GM11168 (cell line): Measurements from ENCODE around the gene ZMIZ1.

Experiments
- in situ Hi-C: fragments of 300-500 bp; cut with MboI; formaldehyde crosslinking; loops from one replicate; pipeline ENCODE4 v1.12.0; 2022; ENCODE audit warnings: low sequenced_read_pairs; ENCODE audit not compliant: unreplicated experiment

ZMIZ1 gene

GRCh38 chr10:79352035-79352877 is 283.5 kb downstream of the ZMIZ1 start:
- in situ Hi-C loops: no loop called here

DNA sequence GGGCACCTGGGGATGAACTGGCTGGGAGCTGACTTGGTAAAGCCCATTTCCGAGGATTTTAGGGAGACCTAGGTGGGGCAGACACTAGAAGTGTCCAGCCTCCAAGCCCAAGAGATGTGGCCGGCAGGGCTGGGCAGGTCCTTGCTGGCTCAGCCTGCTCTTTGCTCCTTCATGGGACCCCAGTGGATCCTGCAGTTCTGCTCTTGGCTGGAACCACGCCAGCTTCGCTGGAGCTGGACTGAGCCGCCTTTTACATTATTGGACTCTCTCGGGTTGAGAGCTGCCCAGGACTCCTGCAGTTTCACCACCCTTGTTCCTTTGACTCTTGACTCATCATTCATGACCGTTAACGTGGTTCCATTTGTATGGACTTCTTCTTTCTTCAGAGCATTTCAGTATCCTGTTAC is 284.2 kb downstream of the ZMIZ1 start:
- in situ Hi-C loops: no loop called here

GRCh38 chr10:79353726-79354125 is 285.0 kb downstream of the ZMIZ1 start:
- in situ Hi-C loops: no loop called here

DNA sequence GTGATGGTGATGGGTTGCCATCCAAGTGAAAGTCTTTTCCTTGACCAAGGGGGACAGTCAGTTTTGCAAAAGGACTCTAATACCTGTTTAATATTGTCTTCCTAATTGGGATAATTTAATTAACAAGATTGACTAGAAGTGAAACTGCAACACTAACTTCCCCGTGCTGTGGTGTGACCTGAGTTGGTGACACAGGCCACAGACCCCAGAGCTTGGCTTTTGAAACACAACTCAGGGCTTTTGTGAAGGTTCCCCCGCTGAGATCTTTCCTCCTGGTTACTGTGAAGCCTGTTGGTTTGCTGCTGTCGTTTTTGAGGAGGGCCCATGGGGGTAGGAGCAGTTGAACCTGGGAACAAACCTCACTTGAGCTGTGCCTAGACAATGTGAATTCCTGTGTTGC is 285.4 kb downstream of the ZMIZ1 start:
- in situ Hi-C loops: no loop called here

DNA sequence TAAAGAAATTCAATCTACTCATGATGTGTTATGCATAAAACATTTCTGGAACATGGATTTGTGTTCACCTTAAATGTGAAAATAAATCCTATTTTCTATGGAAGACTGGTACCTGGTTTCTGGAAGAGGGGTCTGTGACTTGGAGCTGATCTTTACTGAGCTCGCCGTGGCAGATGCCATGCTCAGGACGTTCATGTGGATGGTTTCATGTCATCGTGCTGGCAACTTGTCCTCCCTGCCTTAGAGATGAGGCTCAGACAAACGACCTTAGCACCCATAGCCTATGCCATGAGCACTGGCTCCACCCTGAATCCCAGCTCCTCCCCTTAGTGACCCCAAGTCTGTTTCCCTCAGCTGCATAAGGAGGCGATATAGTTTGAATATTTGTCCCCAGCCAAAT is 285.8 kb downstream of the ZMIZ1 start:
- in situ Hi-C loops: no loop called here

DNA sequence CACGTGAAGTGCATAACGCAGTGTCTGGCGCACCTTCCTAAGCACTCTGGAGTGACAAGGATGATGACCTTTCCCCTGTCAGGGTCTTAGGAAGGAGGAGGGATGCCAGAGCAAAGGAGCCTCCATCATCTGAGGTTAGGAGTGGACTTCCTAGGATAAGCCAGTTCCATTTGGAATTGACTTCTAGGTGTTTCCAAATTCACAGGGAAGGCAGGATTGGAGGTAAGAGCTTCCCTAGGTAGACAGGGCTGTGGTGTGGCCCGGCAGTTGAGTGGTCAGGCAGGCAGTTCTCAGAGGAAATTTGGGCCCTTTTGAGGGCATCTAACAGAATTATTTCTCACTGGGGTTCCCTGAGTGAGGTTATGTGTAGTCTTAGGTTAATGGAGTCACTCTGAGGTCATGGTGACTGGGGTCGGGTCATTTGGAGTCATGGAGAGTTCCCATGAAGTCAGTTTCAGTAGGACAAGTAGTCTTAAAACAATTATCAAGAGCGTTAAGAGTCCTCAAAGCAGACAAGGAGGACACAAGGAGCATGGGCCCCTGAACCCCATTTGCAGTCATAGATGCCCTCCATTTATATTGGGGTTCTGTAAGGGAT is 286.8 kb downstream of the ZMIZ1 start:
- in situ Hi-C loops: no loop called here

GRCh38 chr10:79356104-79356503 is 287.3 kb downstream of the ZMIZ1 start:
- in situ Hi-C loops: no loop called here

- in situ Hi-C loops: no loop called here
Measured at GRCh38 chr10:79357180-79357579, 288.4 kb downstream of the ZMIZ1 start.

GRCh38 chr10:79358811-79359210 is 290.0 kb downstream of the ZMIZ1 start:
- in situ Hi-C loops: no loop called here

DNA sequence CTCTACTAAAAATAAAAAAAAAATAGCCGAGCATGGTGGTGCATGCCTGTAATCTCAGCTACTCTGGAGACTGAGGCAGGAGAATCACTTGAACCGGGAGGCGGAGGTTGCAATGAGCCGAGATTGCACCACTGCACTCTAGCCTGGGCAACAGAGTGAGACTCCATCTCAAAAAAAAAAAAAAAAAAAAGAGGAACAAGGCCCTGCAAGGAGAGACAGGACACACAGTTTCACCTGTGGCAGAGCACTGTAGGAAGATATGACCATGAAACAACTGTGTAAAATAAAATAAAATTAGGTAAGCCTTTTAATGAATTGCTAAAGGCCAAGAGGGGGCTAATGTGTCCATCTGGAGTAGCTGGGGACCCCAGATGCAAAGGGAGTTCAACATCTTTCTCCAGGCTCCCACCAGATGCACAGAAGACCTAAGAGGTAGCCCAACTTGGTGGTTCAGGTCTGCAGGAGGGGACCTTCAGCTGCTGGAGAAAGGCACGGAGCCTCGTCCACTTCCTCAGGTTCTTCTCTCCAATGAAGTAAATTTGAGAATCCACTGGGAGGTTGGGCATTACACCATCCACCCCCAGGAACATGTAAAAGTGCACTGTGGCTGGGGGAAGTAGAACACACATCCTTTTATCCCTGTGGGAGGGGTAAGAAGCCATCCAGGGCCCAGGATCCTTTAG is 291.2 kb downstream of the ZMIZ1 start:
- in situ Hi-C loops: loop anchor here (10.0 kb wide), 1 partner anchor 105 kb away; no protein-coding TSS in a partner anchor

- in situ Hi-C loops: loop anchor here (10.0 kb wide), 1 partner anchor 104 kb away; no protein-coding TSS in a partner anchor
Measured at GRCh38 chr10:79360499-79361342, 292.0 kb downstream of the ZMIZ1 start.

DNA sequence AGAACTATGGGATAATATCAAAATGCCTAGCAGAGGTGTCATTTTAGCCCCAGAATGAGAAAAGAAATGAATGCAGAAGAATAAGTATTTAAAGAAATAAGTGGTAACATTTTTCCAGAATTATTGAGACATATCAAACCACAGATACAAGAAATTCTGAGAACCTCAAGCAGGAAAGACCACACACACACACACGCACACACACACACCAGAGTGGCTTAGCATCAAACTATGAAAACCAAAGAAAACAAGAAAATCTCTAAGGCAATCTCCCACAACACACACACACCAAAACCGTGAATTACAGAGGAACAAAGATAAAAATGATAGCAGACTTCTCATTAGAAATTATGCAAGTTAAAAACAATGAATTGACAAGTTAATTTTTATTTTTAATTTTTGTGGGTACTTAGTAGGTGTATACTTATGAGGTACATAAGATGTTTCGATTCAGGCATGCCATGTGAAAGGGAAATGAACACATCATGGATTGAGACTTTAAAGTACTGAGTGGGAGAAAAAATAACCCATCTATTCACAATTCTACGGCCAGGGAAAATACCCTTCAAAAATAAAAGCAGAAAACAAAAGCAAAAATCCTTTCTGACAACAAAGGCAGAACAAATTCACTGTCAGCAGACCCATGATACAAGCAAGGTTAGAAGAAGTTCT is 293.1 kb downstream of the ZMIZ1 start:
- in situ Hi-C loops: loop anchor here (10.0 kb wide), 1 partner anchor 103 kb away; no protein-coding TSS in a partner anchor
